Measurements from ENCODE around the gene AMPH. TPM values are rescaled to one million over a fixed set of nuclear protein-coding genes. Genes with fewer than 3 reads are reported as not detected.

The AMPH gene
- 0.07 TPM in 1 of 2 replicates, not detected in the other for total RNA-seq

DNA sequence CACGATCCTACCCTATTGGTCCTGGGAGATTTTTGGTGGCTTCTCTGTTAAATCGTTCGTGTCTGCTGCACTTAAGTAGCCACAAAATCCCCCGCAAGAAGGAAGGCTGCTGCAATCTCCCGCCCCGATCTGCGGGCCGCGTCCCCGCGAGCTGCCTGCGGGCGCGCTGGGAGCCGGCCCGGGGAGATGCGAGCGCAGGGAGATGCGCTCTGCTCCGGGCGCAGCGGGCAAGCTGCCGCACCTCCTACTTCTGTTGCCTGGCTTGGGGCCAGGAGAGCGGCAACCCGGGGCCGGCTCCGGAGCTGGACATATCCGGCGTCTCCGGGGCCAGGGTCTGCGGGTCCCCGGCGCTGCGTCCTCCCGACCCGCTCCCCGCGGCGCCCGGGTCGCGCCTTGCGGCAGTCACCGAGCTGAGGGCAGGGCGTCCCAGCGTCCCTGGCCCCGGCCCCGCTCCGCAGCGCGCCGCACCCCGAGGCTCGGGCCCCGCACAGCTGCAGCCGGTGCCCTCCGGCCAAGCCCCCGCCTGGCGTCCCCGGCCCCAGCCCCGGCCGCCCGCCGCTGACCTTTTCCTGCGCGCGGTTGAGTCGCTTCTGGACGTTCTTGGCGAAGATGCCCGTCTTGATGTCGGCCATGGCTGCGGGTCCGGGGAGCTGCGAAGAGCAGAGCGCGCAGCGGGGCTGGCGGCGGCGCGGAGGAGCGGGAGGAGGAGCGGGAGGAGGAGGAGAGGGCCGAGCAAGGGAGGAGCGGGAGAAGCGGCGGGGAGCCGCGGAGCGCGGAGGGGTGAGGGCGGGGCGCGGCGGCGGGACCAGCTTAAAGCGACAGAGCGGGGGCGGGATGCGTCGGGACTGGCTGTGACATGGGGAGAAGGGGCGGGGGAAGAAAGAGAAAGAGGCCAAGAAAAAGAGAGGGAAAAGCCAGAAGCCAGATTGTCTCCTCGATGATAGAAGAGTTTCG is at the start of gene AMPH:
Gene AMPH (minus strand): TSS at position 654 of the 954 bp plus-strand sequence. CDS start 22 bp downstream, at position 632.

Small RNAs within 50 kb of the gene (small RNA-seq; reads per million reads assigned to genes)
- gene RN7SL83P (not detected), gene TRGV6 (not detected)

Data from thoracic aorta endothelial cell (primary cell).